Dedifferentiated amniotic fluid mesenchymal stem cell (primary cell): Measurements from ENCODE around the gene ACTN2.

Experiments
- DNase-seq: peaks from one replicate; pipeline ENCODE4 v3.0.0-alpha.2; 2016; ENCODE audit errors: extremely low spot score

ACTN2 gene

DNA sequence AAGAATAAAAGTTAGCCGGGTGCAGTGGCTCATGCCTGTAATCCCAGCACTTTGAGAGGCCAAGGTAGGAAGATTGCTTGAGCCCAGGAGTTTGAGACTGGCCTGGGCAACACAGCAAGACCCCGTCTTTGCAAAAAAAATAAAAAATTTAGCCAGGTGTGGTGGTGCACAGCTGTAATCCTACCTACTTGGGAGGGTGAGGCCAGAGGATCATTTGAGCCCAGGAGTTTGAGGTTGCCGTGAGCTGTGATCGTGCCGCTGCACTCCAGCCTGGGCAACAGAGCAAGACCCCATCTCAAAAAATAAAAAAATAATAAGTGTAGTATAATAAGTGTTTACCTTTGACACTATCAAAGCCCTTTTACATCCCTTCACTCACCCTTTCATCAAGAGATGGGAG is 5.0 kb downstream of the ACTN2 start:
- DNase-seq = no peak

DNA sequence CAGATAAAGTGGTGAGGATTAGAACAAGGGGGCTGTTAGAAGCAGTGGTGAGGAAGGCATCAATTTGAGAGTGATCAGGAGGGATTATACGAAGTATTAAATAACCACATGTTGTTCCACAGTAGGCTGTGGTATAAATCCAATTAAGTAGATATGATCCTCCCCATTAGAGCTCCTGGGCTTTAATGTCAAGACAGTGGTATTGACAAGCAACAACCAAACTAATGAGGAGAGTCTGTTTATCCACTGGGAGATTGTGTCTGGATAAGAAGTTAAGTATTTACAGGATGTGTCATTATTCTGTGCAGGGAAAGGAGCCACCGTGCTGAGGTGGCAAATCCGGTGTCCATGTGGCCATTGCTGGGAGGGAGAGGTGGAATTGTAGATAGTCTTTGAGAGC is 5.8 kb downstream of the ACTN2 start:
- no peak for DNase-seq

GRCh38 chr1:236692742-236693141 is 6.4 kb downstream of the ACTN2 start:
- no peak for DNase-seq

DNA sequence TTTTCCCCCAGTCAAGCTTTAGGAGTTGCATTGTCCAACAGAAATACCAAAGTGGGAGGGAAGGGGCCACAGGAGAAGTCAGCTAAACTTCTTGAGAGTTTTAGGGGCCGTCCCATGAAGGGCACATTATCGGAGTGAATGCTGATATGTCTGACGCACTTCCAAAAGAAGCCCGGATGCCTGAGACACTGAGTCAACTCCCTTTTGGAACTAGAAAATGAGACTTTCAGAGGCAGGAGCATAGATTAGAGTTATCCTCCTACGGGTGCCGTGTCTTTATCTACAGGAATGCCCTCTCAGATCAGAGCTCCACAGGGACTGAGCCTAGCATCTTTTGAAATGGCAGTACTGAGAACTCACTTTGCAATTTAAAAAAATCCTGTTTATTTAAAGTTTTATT is 13.1 kb downstream of the ACTN2 start:
- DNase-seq = no peak

GRCh38 chr1:236700903-236701302 is 14.6 kb downstream of the ACTN2 start:
- no peak for DNase-seq

DNA sequence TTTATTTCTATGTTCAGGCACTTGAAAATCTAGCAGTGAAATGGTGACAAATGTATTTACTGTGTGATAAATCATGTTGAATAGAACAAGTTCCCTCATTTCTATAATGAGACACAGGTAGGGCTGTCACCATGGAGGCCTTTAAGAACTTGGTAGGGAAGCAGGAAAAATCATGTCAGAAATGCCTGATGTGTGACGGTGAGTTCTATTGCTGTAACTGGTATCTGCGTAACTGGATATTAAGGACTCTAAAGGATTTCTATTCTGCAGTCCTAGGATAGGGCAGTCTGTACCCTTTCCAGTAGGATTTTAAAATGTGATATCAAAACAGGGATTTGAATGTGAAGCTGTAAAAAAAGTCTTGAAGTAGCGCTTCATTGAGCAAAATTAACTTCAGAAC is 15.5 kb downstream of the ACTN2 start:
- no peak for DNase-seq

DNA sequence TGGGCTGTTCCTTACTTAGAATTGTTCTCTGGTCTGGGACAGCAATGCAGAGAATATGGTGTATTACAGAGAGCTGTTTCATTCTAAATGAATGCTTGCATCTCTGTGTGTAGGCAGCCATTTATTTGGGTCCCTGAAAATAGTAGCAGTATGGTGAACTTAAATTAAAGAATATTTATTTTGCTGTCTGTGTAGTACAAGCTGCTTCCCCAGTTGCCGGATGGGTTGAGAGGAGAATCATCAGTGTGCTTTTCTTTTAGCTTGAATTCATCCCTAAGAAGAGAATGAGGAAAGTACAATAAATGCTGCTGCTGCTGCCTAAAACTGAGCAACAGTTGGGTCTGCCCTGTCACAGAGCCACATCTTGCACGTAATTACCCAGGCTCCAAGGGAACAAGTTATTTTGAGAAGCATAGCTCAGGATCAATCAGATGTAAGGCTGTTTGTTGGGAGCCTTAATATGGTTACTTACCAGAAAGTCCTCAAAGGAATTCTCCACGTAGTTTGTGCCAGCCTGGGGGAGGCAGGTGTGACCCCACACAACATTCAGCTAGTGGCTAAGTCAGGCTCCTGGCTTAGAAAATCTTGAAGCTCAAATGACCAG is 16.6 kb downstream of the ACTN2 start:
- no peak for DNase-seq

GRCh38 chr1:236705771-236706170 is 19.5 kb downstream of the ACTN2 start:
- DNase-seq = no peak

GRCh38 chr1:236706183-236706582 is 19.9 kb downstream of the ACTN2 start:
- no peak for DNase-seq

DNA sequence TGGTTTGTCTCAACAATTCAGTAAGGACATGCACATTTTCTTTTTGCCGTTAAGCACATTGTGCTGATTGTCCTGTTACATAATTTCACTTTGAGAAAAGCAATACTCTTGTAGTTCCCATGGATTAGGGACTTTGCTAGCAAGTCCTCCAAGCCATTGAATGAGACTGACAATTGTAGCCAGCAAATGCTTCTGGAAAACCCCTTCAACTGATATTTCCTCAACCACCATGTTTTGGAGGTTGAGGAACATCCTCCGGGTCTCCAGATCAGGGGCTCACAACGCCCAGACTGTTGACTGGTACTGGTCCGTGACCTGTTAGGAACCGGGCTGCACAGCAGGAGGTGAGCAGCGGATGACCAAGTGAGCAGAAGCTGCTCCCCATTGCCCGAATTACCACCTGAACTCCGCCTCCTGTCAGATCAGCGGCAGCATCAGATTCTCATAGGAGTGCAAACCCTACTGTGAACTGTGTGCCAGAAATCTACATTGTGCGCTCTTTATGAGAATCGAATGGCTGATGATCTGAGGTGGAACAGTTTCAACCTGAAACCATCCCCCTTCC is 24.1 kb downstream of the ACTN2 start:
- no peak for DNase-seq

DNA sequence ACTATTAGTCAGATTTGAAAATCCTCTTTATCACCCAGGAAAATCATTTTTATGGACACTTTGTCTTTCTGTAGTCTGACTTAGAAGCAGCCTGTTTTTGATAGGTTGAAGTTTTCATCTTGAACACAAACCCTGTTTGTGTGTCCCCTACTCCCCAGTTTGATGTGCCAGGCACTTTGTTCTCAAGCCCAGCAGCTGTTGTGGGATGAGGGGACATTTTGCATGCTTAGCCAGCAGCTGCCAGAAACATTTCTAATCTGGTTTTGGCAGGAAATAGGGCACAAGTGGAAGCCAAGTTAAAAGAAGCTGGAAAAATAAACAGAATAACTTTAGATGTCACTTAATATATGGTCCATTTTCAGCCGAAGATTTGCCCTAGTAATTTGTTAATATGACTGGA is 29.9 kb downstream of the ACTN2 start:
- DNase-seq = no peak

- no peak for DNase-seq
These were observed 31.5 kb downstream of the ACTN2 start for GRCh38 chr1:236717811-236718210.

DNA sequence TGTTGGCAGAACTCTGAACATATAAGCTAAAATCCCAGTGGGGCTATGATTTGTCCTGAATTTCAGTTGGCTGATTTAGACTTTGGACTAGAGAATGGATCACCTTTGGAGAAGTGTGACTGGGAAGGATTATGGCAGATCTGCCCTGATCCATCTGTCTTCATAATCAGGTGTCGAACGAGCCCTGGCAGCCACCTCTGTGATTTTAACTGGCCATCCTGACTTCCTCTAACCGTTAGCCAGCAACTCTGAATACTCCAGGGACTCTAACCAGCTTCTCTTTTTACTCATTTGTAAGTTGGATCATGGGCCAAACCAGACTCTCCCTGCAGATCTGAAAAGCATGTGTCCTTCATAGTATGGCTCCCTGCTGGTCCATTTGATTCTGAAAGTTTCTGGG is 32.0 kb downstream of the ACTN2 start:
- DNase-seq = no peak

DNA sequence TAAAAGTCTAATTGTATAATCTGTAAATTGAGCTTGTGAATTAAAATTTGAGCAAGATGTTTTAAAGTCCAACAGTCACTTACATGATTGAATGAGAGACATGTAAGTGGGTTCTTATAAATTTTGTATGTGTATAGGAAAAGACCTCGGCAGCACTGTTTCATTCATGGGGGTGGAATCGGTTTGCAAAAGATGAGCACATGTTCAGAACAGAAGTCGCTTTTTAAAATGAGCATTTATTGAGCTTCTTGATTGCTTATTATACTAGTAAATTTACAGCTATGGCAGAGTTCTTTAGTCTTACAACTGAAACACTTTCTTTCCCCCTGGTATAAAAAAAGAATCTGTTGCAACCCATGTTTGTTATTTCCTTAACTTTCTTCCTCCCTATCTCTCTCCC is 33.9 kb downstream of the ACTN2 start:
- DNase-seq = no peak

GRCh38 chr1:236720611-236721010 is 34.3 kb downstream of the ACTN2 start:
- no peak for DNase-seq

- no peak for DNase-seq
These were observed 37.8 kb downstream of the ACTN2 start for GRCh38 chr1:236724049-236724448.

- no peak for DNase-seq
These were observed 38.2 kb downstream of the ACTN2 start for GRCh38 chr1:236724506-236724905.

GRCh38 chr1:236725668-236726067 is 39.4 kb downstream of the ACTN2 start:
- no peak for DNase-seq

- no peak for DNase-seq
These were observed 41.2 kb downstream of the ACTN2 start for GRCh38 chr1:236727521-236727920.

DNA sequence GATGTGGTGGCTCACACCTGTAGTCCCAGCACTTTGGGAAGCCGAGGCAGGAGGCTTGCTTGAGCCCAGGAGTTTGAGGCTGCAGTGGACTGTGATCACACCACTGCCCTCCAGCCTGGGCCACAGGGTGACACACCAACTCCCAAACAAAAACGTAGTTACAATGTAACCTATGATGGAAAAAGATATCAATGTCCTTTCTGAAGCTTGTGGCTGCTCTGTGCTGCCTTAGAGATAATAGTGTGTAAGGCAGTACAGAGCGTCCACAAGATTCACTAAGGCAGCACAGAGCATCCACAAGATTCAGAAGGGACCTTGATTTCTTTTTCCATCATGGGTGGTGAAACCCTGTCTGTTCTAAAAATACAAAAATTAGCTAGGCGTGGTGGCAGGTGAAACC is 42.5 kb downstream of the ACTN2 start:
- DNase-seq = no peak

DNA sequence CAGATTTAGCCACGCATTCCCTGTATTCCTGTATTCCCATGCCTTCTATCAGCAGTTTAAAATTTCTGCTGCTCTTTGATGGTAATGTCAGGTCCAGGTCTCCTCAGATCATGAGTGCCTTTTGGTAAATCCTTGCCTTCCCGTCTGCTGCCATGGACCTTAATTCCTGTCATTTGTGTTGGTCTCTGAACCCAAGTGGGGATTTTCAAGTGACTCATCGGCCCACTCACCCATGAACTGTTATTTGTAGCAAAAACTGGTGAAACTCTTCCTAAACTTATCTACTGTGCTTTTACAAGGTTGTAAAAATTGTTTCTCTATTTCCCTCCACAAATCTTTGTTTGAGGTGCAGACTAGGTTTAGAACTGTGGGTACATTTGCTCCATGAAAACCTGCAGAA is 47.4 kb downstream of the ACTN2 start:
- DNase-seq = no peak

GRCh38 chr1:236734141-236734765 is 48.0 kb downstream of the ACTN2 start:
- no peak for DNase-seq

GRCh38 chr1:236736761-236737160 is 50.5 kb downstream of the ACTN2 start:
- no peak for DNase-seq

GRCh38 chr1:236741753-236742152 is 55.5 kb downstream of the ACTN2 start:
- no peak for DNase-seq
